GM23248 (cell line): ENCODE measurements around the gene ATP6V0B.

Experiments used
- EZH2 ChIP-seq: fragments of 200-600 bp; sonication (generic); IDR thresholded peaks from 2 replicates; pipeline ENCODE4 v1.6.1; 2018; ENCODE audit warnings: antibody characterized with exemption, mild to moderate bottlenecking; ENCODE audit not compliant: insufficient read depth, poor library complexity, severe bottlenecking
- EZH2phosphoT487 ChIP-seq: fragments of 200-600 bp; sonication (generic); IDR thresholded peaks from 2 replicates; pipeline ENCODE4 v1.6.1; 2018; ENCODE audit warnings: antibody characterized with exemption, moderate library complexity, mild to moderate bottlenecking, low read depth; ENCODE audit not compliant: insufficient read depth

DNA sequence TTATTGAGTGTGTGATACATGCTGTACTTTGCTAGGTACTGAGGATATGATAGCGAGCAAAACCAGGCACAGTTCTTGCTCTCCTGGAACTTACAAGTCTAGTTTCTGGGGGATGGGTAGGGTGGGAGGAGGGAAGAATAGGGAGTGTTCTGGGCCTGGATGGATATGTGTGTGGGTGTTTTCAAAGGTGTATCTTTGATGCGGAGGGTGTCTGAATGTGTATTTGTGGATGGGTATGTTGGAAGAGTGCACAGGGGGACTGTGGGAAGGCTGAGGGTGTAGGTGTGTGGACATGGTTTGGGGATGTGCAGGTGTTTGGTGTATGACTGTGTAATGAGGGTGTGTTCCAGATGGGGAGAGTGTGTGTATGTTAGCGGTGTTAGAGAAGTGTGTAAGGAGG, 9.4 kb upstream of the ATP6V0B start:
- TF ChIP-seq EZH2 (no peak), EZH2phosphoT487 (no peak)
